Mammary epithelial cell (primary cell): ENCODE results near the gene CELF2.

Source experiments
- EZH2 ChIP-seq: IDR thresholded peaks from 2 replicates; pipeline ENCODE4 v1.6.1; 2012; ENCODE audit warnings: low read length, inconsistent platforms, borderline replicate concordance
- TF ChIP-seq, protein P1 (sequence below), 2 donors: IDR thresholded peaks in 1 of 2; conservative IDR thresholded peaks in 1 of 2; 2 replicates each; pipeline ENCODE4 v1.5.1; 2011 to 2012; ENCODE audit warnings: inconsistent platforms in 2 of 2, low read length in 2 of 2, mild to moderate bottlenecking in 2 of 2, control low read depth in 1 of 2, low read depth in 1 of 2; ENCODE audit not compliant: insufficient read depth in 1 of 2; ENCODE audit errors: extremely low read depth in 1 of 2

DNA sequence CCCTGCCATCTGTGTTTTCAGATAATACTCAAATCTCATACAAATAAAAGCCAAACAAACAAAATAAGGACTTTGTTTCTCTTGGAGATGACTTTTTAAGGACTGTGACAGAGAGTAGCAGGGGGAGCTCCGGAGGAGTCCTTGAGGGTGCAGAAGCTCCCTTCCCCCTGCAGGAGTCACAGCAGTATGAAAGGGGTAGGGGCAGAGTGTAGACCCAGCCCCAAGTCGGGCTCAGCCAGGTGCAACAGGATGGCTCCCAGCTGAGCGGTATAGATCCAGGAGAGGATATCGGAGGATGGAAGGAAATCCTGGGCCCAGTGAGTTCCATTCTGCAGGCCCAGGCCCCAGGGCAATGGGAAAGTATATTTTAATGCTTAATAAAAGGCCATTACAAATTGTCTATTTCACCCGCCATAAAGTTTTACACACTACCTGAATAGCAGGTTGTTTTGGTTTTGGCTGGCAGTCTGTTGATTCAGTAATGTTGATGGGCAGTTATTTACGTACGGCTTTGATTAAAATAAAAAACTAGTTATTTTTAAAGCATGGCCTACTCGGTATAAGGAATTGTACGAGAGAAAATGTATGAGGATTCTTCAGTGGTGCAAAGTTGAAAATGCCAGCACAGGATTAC, 206.0 kb downstream of the CELF2 start:
- TF ChIP-seq, protein P1, sequence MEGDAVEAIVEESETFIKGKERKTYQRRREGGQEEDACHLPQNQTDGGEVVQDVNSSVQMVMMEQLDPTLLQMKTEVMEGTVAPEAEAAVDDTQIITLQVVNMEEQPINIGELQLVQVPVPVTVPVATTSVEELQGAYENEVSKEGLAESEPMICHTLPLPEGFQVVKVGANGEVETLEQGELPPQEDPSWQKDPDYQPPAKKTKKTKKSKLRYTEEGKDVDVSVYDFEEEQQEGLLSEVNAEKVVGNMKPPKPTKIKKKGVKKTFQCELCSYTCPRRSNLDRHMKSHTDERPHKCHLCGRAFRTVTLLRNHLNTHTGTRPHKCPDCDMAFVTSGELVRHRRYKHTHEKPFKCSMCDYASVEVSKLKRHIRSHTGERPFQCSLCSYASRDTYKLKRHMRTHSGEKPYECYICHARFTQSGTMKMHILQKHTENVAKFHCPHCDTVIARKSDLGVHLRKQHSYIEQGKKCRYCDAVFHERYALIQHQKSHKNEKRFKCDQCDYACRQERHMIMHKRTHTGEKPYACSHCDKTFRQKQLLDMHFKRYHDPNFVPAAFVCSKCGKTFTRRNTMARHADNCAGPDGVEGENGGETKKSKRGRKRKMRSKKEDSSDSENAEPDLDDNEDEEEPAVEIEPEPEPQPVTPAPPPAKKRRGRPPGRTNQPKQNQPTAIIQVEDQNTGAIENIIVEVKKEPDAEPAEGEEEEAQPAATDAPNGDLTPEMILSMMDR (conservative IDR thresholded peaks at IDR 0.05 in 1 of 2, IDR thresholded peaks at IDR 0.05 in 1 of 2; ENCODE audit: extremely low read depth in 1 of 2, insufficient read depth in 1 of 2, low read depth in 1 of 2, low read length in 2 of 2), result no peak
- TF ChIP-seq EZH2, result no peak
